Stimulated activated naive B cell treated with anti-CD40 and anti-IgM and Interleukin-4, amounts not matched to agents 10 μg/mL and 1 μg/mL and 100 μg/mL, for 72 hours (primary cell): Measurements from ENCODE around the gene MEP1B.

Experiments
- ATAC-seq, 2 donors: fragments of 150-1000 bp; cut with Tn5 transposase; replicated peaks; 2 replicates each; pipeline ENCODE4 v1.10.0; 2021; ENCODE audit warnings: moderate library complexity in 1 of 2
- DNase-seq: peaks from one replicate; pipeline ENCODE4 v3.0.0; 2021
- H3K27ac Mint-ChIP-seq: one replicate; pipeline ENCODE4 v1.8.0; 2022; ENCODE audit warnings: mild to moderate bottlenecking, mixed read lengths
- H3K27me3 Mint-ChIP-seq, 2 donors: one replicate each; pipeline ENCODE4 v1.8.0; 2022; ENCODE audit warnings: mixed read lengths in 2 of 2
- H3K36me3 Mint-ChIP-seq, 2 donors: one replicate each; pipeline ENCODE4 v1.8.0; 2022; ENCODE audit warnings: mixed read lengths in 2 of 2, mild to moderate bottlenecking in 1 of 2
- H3K4me1 Mint-ChIP-seq, 2 donors: one replicate each; pipeline ENCODE4 v1.8.0; 2022; ENCODE audit warnings: mixed read lengths in 2 of 2, mild to moderate bottlenecking in 1 of 2
- H3K4me3 Mint-ChIP-seq, 2 donors: one replicate each; pipeline ENCODE4 v1.8.0; 2022; ENCODE audit warnings: mild to moderate bottlenecking in 2 of 2, mixed read lengths in 2 of 2, moderate library complexity in 1 of 2
- H3K9me3 Mint-ChIP-seq, 2 donors: one replicate each; pipeline ENCODE4 v1.8.0; 2022; ENCODE audit warnings: mixed read lengths in 2 of 2, mild to moderate bottlenecking in 1 of 2

Gene MEP1B

GRCh38 chr18:32264401-32264800, 74.6 kb downstream of the MEP1B start:
- Mint-ChIP-seq H3K4me3 (no peak overlapping the region), H3K4me1 (no peaks in the 10 kb centered on the region), H3K9me3 (no peaks in the 10 kb centered on the region), H3K36me3 (no peaks in the 10 kb centered on the region), H3K27ac (no peak overlapping the region), H3K27me3 (peaks cover 4 to 15% of the 10 kb centered on the region in 2 donors)
- no peak for ATAC-seq
- DNase-seq: no peak

GRCh38 chr18:32267463-32267862, 77.6 kb downstream of the MEP1B start:
- H3K27ac Mint-ChIP-seq: no peak overlapping the region
- H3K36me3 Mint-ChIP-seq: no peaks in the 10 kb centered on the region
- H3K9me3 Mint-ChIP-seq: no peaks in the 10 kb centered on the region
- ATAC-seq (no peak), DNase-seq (no peak)
- H3K27me3 Mint-ChIP-seq: peaks cover 4 to 11% of the 10 kb centered on the region in 2 donors
- H3K4me3 Mint-ChIP-seq: no peak overlapping the region
- H3K4me1 Mint-ChIP-seq: no peaks in the 10 kb centered on the region
